ENCODE data around the gene TSR1. TPM values are rescaled to one million over a fixed set of nuclear protein-coding genes. Genes with fewer than 3 reads are reported as not detected.
A peak's percentile ranks its signal among the peaks of the same experiment; 100 is the strongest.

TSR1 gene
- total RNA-seq: 8.7 TPM

DNA sequence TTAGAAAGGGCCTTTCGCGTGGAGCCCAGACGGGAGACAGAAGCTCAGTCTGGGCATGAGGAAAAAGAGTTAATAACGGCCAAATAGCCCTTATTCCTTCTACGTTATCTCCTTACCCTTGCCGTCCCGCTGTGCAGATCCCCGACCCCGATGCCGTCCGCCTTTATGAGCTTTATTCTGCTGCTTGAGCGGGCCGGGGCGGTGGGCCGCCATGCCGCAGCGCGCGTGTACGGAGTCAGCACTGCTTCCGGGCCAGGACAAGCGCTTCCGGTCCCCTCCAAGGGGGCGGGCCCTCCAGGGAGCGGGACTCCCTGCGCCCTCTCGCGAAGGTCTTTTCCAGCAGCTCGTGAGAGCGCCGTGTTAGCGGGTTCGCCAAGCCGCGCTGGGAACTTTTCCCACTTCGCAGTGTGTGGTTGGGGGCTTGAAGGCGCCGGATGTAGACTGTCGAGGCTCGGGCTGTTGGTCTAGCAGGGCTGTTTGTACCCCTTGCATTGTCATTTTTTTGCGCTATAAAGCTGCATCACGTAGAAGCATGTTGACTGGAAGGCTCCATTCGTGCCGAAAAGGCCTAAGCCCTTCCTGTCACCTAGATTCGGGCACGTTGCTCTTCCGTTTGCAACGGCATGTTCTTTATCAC, at the start of gene TSR1:
TSS of gene TSR1 (minus strand) at position 243 of the 637 bp plus-strand sequence. CDS start at position 213, 30 bp downstream.
- peak; percentile 94 for ATAC-seq
- DNase-seq (ENCODE audit: low spot score): peak; percentile 92

DNA sequence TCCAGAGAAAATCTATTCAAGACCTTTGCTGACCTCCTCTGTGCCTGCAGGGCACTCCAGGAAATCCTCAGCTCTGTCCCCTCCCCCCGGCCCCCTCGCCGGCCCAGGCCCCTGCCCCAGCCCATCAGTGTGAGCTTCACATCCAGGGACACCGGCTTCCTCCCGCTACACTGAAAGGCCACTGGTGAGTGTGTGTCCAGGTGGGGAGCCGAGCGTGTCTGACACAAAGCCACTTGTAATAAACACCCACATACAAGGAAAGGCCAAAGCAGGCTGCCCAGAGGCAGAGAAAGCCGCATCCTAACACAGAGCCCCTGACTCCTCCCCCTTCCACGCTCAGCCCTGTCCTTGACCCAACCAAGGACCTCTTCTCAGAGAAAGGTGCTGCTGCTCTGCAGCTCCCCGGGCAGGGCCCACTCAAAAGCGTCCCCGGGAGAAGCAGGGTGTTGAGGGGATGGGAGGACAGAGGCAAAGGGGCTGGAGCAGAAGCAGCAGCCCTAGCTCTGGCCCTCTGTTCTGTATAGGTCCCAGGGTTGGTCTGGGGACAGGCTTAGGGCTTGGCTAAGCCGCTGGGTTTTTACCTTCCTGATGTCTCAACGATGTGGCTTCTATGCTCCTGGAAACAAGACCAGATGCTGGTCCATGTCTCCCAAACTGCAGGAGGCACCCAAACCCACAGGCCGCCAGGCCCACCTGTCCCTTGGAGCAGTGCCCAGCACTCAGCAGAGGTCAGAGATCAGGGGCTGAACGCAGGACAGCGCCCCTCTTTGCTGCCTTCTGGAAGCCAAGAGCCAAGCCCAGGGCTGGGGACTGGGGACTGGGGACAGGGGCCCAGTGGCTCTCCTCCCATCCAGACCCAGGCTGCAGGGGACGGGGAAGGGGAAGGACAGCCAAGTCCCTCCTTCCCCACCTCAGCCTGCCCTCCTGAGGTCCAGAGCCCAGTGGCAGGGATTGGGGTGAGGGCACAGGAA, 49.3 kb upstream of the TSR1 start:
- DNase-seq (ENCODE audit: low spot score) (no peak), ATAC-seq (no peak)

DNA sequence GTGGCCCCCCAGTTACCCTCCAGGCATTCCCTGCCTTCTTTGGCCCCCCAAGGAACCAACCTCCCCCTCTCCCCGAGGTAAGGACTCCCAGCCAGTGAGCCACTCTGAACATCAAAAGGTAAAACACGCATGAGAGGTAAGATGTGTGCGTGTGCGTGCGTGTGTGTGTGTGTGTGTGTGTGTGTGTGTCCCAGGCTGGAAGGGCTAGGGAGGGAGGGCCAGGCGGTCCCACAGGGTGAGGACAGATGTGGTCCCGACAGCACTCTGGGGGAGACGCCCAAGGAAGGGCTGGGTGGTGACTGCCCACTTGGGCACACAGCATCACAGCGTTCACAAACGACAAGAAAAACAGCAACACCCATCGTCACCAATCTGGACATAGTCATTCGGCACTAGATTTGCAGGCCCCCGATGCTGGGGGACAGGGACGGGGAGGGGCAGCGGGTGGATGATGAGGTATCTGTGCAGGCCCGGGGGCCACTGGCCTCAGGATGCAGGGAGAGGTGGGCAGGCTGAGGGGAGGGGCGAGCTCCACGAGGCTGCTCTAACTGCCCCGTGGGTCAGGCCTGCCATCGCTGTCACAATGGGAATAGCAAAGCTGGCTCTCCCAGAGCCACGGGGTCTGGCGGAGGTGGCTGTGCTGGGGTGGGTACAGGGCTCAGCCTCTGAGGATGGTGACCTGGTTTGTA, 48.3 kb upstream of the TSR1 start:
- no peak for DNase-seq (ENCODE audit: low spot score)
- no peak for ATAC-seq

DNA sequence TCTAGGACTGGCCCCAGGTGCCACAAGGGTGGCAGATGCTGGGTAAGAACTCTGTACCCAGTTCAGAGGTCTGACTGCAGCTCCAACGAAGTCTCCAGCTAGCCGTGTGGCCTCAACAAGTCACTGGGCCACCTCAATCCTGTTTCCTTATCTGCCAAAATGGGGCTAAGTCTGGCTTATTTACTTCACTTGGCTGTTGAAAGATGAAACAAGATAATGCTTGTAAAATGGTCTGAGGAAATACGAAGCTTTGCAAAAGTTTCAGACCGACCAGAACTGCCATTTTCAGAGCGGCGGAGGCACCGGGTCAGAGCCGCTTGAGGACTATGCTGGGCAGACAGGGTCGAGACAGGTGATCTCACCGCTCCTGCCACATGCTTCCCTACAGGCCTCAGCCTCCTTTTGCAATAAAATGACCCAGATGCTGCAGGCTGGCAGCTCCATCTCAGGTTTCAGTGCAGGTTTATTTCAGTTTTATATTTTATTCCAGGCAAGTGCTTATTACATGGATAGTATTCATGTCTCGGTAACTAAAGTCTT, 47.4 kb upstream of the TSR1 start:
- DNase-seq (ENCODE audit: low spot score) (no peak), ATAC-seq (peak; percentile 68)

DNA sequence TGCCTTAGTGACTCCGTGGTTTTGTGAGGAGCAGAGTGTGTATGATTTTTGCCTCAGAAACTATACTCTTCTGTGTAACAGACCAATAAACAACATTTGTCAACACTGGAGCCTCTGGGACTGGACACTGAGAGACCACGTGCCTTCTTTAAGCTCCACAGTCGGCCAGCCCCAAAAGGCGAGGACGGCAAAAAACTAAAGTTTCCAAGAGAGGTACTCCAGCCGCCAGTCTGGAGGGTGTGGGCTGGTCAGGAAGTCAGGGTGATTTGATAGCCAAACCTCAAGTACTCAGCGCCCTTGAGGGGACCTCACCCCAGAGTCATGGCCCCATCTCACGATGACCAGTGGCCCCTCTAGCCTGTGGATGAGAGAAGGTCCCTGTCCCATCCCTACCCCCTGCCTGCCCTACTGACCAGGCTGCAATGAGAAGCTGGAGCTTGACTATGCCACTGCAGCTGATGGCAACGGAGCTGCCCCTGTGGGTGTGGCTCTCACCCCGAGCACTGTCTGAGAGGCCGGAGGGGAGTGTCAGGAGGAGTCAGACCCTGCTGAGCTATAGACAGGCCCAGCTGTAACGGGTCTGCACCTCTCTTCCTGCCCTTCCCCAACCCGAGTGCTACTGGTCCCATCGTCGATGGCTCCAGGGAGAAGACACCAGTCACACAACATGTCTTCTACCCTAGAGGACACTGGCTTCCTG, 44.8 kb upstream of the TSR1 start:
- no peak for DNase-seq (ENCODE audit: low spot score)
- no peak for ATAC-seq

DNA sequence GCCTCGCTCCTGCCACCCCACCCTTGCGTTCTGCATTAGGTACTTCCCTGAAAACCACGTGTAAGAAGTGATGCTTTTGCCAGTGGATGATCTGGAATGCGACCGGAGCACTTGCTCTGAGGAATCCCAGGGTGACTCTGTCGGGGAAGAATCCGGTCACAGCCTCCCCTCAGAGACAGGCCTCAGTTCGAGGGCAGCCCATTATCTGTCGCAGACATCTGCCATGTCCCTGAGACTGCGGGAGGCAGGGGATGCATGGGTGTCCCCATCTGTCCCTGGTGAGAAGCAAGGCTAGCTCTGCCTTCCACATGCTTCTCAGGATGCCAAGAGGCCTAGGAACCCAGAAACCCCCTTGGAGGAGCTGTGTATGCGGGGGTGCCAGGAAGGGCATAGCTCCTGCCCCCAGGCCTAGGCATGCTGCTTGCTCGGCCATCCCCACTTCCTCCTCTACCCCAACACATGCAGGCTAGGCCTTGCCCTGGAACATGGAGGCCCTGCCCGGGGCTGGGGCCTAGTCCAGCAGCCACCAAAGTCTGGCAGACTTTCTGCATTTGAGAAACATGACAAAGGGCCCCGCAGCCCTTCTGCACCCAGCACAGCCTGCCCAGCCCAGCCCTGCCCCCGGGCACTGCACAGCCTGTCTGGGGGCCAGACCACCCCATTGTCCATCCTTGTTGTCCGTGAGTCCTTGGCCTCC, 44.1 kb upstream of the TSR1 start:
- DNase-seq (ENCODE audit: low spot score): no peak
- ATAC-seq: no peak

DNA sequence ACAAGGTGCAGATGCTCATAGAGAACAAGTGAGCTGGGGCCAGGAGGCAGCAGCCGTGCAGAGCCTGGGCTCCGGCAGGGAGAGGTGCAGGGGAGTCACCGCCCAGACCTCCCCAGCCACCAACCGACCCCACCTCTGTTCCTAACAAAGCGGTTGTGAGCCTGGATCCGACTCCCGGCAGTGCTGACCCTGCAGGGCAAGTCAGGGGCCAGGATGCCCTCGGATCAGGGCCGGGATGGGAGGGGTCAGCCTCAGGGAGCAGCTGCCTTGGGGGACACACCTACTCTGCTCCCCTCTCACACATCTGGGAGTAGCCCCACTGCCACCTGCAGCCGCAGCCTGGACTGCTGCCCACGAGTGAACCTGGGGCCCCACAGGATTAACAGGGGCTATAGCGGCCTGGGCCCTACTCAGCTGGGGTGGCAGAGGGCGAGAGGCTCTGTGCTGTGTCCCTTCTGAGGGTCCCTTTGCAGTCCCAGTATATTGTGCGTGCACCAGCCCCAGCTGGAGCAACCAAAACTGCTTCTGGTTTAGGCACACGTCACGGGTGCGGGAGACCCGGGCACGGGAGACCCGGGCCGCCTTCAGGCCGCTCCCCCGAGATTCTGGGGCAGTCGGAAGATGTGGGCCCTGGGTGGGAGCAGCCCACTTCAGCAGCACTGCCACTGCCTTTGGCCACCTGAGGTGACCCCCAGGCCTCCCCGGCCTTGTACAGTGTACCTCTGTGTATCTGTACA, 43.4 kb upstream of the TSR1 start:
- ATAC-seq: no peak
- DNase-seq (ENCODE audit: low spot score): no peak

DNA sequence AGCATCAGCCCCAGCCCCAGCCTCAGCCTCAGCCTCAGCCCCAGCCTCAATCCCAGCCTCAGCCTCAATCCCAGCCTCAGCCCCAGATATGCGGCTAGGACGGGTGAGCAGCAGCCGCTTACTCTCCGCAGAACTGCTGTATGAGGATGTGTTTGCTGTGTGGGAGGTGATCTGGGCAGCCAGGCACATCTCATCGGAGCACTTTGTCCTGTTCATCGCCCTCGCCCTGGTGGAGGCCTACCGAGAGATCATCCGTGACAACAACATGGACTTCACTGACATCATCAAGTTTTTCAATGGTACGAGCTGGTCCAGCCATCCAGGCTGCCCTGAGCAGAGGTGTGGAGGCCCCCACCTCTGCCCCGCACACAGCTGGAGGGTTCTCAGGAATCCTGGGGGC, 42.6 kb upstream of the TSR1 start:
- no peak for ATAC-seq
- no peak for DNase-seq (ENCODE audit: low spot score)

DNA sequence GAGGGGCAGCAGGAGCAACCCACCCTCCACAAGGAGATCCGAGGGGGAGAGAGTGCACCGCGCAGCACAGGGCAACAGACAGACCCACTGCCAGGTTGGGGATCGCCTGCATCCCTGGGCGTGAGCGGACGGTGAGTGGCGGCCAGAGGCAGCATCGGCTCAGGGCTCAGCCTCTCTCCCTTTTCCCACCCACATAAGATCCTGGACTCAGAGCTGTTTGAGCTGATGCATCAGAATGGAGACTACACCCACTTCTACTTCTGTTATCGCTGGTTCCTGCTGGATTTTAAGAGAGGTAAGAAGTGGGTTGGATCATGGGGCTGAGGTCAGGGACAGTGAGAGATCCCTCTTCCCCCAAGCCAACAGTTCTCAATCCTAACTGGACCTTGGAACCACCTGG, 41.4 kb upstream of the TSR1 start:
- ATAC-seq (no peak), DNase-seq (ENCODE audit: low spot score) (no peak)

DNA sequence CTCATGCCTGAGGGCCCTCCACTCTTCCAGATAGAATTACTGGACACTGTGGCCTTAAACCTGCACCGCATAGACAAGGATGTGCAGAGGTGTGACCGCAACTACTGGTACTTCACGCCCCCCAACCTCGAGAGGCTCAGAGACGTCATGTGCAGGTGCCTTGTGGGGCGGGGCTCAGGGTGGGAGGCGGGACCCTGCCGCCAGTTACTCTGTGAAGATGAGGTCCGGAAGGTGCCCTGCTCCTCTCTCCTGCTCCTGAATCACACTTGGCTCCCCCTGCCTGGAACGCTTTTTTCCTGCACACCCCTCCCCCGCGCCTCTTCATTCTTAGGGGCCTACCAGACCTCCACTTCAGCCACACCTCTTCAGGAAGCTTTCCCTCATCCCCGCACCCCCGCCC, 39.9 kb upstream of the TSR1 start:
- DNase-seq (ENCODE audit: low spot score): no peak
- no peak for ATAC-seq

DNA sequence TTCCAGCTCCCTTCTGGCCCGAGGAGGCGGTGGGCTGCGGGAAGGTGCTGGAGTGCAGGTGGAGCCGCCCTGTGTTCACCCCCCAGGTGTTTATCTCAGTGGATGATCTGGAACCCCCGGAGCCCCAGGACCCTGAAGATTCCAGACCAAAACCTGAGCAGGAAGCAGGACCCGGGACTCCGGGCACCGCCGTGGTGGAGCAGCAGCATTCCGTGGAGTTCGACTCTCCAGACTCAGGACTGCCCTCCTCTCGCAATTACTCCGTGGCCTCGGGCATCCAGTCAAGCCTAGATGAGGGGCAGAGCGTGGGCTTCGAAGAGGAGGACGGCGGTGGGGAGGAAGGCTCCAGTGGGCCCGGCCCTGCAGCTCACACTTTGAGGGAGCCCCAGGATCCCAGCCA, 39.1 kb upstream of the TSR1 start:
- no peak for ATAC-seq
- no peak for DNase-seq (ENCODE audit: low spot score)

DNA sequence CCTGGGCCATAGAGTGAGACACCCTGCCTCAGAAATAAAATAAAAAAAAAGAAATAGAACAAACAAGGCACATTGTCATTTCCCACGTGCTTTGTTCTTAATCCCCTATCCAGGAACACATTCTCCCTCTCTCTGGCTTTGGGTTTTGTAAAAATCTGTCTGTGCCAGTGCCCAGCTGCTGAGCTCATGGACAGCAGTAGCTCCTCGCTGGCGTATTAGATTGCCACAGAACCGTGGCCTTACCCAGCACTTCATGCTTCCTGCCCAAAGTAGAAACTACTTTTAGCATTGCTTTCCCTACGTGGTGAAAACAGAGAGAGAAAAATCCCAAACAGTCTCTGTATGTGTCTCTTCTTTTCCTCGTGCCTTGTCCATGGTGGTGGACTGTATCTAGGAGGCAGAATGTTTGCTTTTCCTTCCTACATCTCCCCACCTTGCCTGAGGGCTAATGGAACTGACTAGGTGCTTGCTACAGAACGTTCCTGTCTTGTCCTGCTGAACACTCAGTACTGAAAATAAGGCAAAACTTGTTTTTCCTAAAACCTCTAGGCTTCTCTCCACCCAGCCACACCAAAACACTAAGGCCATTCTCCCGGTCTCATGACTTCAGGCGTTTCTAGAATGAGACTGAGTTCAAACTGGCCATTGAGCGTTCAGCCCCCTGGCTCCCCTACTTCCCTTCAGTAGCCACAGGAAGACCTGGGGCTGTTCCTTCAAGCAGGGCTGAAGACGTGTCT, 38.5 kb upstream of the TSR1 start:
- DNase-seq (ENCODE audit: low spot score): no peak
- no peak for ATAC-seq

DNA sequence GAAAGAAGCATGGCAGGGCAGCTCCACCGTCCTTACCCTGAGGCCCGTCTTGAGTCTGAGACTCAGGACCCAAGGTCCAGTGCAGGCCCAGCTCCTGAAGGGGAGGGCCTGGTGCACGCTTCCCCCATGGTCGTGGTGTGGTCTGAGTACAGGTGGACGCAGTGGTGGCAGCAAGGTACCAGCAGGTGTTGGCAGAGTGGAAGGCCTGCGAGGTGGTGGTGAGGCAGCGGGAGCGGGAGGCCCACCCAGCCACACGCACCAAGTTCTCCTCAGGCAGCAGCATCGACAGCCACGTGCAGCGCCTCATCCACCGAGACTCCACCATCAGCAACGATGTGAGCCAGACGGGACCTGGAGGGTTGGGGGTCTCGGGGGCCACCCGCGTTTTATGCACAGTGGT, 36.9 kb upstream of the TSR1 start:
- no peak for DNase-seq (ENCODE audit: low spot score)
- no peak for ATAC-seq

DNA sequence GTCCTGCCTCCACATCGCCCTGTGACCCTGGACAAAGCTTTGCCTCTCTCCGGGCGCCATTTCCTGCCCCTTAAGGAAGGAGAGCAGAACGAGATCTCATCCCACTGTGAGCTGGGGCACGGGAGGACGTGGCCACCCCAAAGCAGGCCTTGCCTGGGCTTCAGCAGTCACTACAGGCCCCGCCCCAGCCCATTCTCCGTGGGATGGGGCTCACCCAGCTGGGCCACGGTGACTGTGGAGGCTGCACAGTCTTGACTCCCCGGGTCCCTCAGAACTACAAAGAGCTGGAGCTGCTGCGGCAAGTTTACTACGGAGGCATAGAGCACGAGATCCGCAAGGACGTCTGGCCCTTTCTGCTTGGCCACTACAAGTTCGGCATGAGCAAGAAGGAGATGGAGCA, 36.4 kb upstream of the TSR1 start:
- DNase-seq (ENCODE audit: low spot score): no peak
- no peak for ATAC-seq

DNA sequence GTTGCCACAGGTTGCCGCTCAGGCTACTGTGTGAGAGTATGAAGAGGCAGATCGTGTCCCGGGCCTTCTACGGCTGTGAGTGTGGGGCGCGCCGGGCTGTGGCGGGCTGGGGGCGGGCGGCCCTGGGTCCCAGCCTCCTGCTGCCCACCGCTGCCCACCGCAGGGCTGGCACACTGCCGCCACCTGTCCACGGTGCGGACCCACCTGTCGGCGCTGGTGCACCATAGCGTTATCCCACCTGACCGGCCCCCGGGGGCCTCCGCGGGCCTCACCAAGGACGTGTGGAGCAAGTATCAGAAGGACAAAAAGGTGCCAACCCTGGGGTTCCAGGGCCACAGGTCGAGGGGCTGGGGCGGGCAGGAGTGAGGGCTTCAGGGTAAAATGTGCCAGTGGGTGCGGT, 35.9 kb upstream of the TSR1 start:
- ATAC-seq: no peak
- no peak for DNase-seq (ENCODE audit: low spot score)

DNA sequence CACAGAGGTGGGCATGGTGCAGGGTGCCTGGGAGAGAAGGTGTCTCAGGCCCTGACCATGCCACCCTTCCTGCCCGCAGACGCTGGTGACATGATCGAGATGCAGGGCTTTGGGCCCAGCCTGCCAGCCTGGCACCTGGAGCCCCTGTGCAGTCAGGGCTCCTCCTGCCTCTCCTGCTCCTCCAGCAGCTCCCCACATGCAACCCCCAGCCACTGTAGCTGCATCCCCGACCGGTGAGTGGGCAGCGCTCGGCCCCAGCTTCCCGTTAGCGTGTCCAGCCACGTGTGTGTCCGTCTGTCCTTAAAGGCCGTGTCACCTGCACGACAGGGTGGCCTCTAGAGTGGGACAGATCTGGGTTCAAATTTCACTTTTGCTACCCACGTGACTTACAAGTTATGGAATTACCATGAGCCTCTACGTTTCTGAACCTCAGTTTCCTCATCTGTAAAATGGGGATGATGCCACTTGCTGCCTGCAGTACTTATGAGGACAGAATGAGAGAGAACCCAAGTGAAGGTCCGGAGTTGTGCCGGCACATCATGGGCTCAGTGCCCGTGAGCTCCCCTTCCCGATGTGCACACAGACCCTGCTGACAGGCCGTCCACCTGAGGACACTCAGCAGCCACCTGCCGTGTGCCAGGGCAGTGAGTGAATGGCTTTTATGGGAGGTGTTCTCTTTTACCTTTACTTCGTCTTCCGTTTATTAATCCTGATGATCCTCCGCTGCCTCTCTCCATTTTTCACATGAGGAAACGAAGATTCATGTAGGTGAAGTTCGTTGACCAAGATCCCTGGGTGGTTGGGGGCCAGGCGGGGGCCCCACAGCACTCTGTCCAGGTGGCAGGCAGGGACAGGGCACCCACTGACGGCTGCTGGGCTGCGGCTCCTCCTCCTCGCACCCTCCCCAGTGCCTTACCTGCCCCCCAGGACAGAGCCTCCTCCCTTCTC, 35.2 kb upstream of the TSR1 start:
- no peak for DNase-seq (ENCODE audit: low spot score)
- ATAC-seq: no peak

DNA sequence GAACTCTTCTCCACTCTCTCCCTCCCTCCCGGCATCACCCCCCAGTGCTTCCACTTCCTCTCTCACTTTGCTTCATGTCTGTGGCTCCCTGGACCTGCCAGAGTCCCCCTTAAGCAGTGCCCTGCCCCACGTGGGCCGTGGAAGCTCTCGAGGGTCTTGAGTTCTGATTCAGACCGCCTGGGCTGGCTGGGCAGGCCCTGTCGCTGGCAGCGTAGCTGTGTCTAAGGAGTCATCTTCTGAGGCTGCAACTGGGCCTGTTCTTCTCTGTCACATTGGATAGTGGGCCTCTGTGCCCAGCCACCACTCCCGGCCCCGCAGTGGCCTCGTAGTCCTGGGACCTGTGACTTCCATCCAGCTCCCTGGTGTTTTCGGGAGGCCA, 33.9 kb upstream of the TSR1 start:
- DNase-seq (ENCODE audit: low spot score) (no peak), ATAC-seq (no peak)

Measured in left lobe of liver (tissue), 2 donors.